Astrocyte of the cerebellum (primary cell): ENCODE data around the gene MFSD2A.
A peak's percentile ranks its signal among the peaks of the same experiment; 100 is the strongest.
"Not testable (repeated sequence)": the region's sequence is repeated elsewhere in the genome, so short reads cannot be mapped to it uniquely, and the experiment has no call there.

Experiments
- DNase-seq: peaks from one replicate; pipeline ENCODE4 v3.0.0-alpha.2; 2011; ENCODE audit warnings: low read depth
- H3K4me3 ChIP-seq: 2 replicates; pipeline ENCODE4 v1.5.1; 2011; ENCODE audit warnings: mild to moderate bottlenecking, low read depth, low read length, moderate library complexity
- in situ Hi-C: cut with HindIII; loops from 2 replicates; pipeline ENCODE4 v1.10.0; 2017; ENCODE audit warnings: low sequenced_read_pairs
- TF ChIP-seq, protein P1 (sequence below): IDR thresholded peaks from 2 replicates; pipeline ENCODE4 v1.5.1; 2012; ENCODE audit warnings: low read length, low read depth, moderate library complexity, mild to moderate bottlenecking; ENCODE audit errors: missing control alignments

Gene MFSD2A

DNA sequence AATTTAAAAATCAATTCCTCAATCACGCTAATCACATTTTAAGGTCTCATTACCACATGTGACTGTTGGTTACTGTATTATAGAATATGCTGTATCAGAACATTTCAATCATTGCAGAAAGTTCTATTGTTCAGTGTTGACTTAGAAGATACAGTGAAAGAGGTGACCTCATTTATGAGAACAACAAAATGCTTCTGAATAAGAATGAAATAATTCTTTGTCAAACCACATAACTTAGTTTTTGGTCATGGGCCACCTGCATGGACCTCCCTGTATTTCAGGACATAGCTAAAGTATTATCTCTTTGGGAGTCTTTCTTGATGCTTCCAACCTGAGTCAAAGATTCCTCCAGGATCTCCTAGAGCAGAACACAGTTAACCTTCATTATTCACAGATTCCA is 22.3 kb downstream of the MFSD2A start:
- DNase-seq: no peak
- in situ Hi-C loops: no loop called here
- H3K4me3 ChIP-seq: no peak overlapping the region
- TF ChIP-seq, protein P1, sequence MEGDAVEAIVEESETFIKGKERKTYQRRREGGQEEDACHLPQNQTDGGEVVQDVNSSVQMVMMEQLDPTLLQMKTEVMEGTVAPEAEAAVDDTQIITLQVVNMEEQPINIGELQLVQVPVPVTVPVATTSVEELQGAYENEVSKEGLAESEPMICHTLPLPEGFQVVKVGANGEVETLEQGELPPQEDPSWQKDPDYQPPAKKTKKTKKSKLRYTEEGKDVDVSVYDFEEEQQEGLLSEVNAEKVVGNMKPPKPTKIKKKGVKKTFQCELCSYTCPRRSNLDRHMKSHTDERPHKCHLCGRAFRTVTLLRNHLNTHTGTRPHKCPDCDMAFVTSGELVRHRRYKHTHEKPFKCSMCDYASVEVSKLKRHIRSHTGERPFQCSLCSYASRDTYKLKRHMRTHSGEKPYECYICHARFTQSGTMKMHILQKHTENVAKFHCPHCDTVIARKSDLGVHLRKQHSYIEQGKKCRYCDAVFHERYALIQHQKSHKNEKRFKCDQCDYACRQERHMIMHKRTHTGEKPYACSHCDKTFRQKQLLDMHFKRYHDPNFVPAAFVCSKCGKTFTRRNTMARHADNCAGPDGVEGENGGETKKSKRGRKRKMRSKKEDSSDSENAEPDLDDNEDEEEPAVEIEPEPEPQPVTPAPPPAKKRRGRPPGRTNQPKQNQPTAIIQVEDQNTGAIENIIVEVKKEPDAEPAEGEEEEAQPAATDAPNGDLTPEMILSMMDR: no peak

DNA sequence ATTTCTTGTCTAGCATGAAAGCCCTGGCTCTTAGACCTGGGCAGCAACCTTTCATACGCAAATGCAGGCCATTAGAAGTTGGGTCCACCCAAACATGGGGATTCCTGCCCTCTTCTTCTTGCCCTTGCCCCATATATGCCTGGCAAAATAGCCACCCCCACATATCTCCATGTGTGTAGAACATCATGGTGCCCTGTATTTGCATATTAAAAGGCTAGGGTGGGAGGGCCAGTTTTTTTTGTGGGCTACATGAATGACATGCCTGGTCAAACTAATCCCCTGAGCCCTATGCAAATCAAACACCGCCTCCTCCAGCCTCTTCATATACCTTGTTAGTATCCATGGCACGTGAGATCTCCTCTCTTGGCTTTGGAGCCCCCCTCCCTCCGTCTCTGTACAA is 24.7 kb downstream of the MFSD2A start:
- DNase-seq: no peak
- H3K4me3 ChIP-seq: no peak overlapping the region
- TF ChIP-seq, protein P1: no peak
- in situ Hi-C loops: no loop called here

DNA sequence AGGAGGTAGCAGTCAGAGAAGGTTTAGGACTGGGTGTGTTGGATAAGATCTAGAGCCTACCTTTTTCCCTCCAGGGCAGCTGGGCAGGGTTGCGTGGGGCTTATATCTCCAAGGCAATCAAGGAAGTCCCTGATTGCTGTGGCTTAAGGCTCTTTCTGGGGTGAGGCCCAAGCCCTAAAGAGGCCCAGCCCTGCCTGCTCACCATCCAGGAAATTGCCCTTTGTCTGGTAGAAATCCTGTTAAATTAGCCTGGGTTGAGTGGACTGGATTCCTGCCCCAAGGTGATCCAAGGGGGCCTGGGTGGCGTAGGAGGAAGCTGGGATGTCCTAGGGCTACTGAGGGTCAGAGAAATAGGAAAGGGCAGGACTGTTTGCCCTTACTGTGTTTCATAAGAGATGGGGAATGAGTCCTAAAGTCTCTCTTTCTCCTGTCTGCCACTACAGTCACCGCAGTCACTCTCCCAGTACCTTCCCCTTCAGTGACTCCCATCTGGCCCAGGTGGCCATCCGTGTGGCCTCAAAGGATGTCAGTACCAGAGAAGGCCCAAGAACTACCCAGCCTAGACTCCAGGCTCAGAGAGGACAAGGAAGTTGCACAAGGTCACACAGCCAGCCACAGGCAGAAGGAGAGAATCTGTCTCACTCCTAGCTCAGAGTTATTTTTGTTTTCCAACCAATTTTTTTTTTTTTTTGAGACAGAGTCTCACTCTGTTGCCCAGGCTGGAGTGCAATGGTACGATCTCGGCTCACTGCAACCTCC is 25.8 kb downstream of the MFSD2A start:
- in situ Hi-C loops: no loop called here
- no peak overlapping the region for H3K4me3 ChIP-seq
- no peak for DNase-seq
- TF ChIP-seq, protein P1: no peak

DNA sequence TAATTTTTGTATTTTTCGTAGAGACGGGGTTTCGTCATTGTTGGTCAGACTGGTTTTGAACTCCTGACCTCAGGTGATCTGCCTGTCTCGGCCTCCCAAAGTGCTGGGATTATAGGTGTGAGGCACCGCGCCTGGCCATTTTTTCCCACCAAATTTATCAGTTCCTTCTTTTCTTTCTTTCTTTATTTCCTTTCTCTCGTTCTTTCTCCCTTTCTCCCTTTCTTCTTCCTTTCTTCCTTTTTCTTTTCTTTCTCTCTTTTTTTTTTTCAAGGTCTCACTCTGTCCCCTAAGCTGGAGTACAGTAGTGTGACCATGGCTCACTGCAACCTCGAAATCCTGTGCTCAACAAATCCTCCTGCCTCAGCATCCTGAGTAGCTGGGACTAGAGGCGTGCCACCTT is 26.4 kb downstream of the MFSD2A start:
- in situ Hi-C loops: no loop called here

DNA sequence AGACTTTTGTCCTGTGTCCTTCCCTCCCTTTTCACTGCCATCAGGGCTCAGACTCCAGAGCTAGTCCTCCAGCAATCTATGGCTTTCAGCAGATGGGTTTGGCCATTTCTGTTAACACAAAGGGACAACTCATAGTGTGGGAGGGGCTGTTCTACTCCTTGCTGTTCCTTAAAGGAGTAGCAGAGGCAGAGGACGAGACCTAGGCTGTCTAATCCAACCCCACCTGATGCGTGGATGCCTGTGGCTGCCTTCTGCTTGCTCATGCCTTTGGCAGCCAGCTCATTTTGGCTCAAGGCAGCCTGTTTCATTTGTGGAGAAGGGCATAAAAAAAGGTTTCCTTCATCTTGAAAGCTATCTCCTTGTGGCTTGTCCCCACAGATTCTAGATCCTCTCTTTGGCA is 27.0 kb downstream of the MFSD2A start:
- TF ChIP-seq, protein P1: no peak
- no peak overlapping the region for H3K4me3 ChIP-seq
- in situ Hi-C loops: no loop called here
- DNase-seq: peak; percentile 80

More for the DNA sequence above, 26.4 kb downstream of the MFSD2A start:
- H3K4me3 ChIP-seq: no peak overlapping the region
- no peak for DNase-seq
- TF ChIP-seq, protein P1: no peak

DNA sequence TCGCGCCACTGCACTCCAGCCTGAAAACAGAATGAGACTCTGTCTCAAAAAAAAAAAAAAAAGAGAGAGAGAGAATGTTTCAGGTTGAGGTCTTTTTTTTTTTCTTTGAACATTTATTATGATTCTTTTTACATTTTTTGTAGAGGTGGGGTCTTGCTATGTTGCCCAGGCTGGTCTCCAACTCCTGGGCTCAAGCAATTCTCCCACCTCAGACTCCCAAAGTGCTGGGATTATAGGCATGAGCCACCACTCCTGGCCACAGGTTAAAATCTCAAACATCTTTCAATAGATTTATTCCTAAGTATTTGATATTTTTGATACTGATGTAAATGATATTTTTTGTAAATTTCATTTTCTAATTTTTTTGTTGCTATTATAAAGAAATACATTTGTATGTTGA is 29.5 kb downstream of the MFSD2A start:
- DNase-seq, H3K4me3 ChIP-seq, in situ Hi-C loops: not testable (repeated sequence)

DNA sequence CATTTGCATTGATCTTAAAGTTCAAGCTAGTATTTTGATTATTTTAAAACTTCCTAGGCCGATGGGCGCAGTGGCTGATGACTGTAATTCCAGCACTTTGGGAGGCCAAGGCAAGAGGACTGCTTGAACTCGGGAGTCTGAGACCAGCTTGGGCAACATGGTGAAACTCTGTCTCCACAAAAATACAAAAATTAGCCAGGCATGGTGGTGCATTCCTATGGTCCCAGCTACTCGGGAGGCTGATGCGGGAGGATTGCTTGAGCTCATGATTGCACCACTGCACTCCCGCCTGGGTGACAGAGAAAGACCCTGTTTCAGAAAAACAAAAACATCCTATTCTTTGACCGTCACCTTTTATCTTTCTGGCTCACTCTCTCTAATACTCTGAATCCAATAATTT is 30.0 kb downstream of the MFSD2A start:
- DNase-seq: no peak
- in situ Hi-C loops: no loop called here
- no peak overlapping the region for H3K4me3 ChIP-seq
- TF ChIP-seq, protein P1: no peak
